GM10266 (cell line): ENCODE measurements around the gene MAP7D2.
"Not testable (repeated sequence)": the region's sequence is repeated elsewhere in the genome, so short reads cannot be mapped to it uniquely, and the experiment has no call there.

Source experiments
- DNase-seq: peaks from one replicate; pipeline ENCODE4 v3.0.0; 2012; ENCODE audit errors: extremely low spot score
- CTCF ChIP-seq: IDR thresholded peaks from 2 replicates; pipeline ENCODE4 v1.5.1; 2012; ENCODE audit warnings: mild to moderate bottlenecking, low read depth; ENCODE audit not compliant: control insufficient read depth, insufficient read depth; ENCODE audit errors: missing control alignments

MAP7D2 gene

GRCh38 chrX:20130357-20130756, 13.7 kb upstream of the MAP7D2 start:
- TF ChIP-seq CTCF: no peak
- DNase-seq: no peak

GRCh38 chrX:20129547-20129946, 12.8 kb upstream of the MAP7D2 start:
- DNase-seq: no peak
- no peak for TF ChIP-seq CTCF

GRCh38 chrX:20128670-20129069, 12.0 kb upstream of the MAP7D2 start:
- DNase-seq: no peak
- no peak for TF ChIP-seq CTCF

GRCh38 chrX:20127440-20127839, 10.7 kb upstream of the MAP7D2 start:
- DNase-seq: not testable (repeated sequence)

GRCh38 chrX:20126833-20127232, 10.1 kb upstream of the MAP7D2 start:
- DNase-seq: not testable (repeated sequence)

- no peak for DNase-seq
- no peak for TF ChIP-seq CTCF
Measured at GRCh38 chrX:20124964-20125363, 8.3 kb upstream of the MAP7D2 start.

- no peak for TF ChIP-seq CTCF
- no peak for DNase-seq
Measured at GRCh38 chrX:20118065-20118824, 1.5 kb upstream of the MAP7D2 start.

GRCh38 chrX:20116087-20116576, 575 bp downstream of the MAP7D2 start:
- no peak for TF ChIP-seq CTCF
- no peak for DNase-seq
